Measurements from ENCODE around the gene MLANA.
A peak's percentile ranks its signal among the peaks of the same experiment; 100 is the strongest.
"Not testable (repeated sequence)": the region's sequence is repeated elsewhere in the genome, so short reads cannot be mapped to it uniquely, and the experiment has no call there.

Gene MLANA

GRCh38 chr9:5870691-5871090, 20.0 kb upstream of the MLANA start:
- DNase-seq = no peak

DNA sequence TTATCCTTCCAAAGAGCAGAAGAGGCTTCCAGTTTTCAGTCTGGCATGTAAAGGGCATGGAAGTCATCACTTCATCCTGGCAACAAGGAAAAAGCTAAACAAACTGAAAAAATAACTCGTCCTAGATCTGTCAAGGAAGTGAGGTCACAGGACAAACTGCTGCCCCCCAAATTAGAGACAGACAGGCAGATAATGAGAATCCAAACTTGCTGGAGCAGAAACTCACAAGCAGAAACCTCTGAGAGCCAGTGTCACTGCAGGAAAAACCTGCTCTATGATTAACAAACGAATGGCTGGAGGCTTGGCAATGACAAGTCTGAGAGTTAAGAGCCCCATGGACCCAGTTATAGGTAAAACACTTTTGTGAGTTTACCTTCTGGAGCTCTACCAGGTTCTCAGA, 18.9 kb upstream of the MLANA start:
- DNase-seq = no peak

DNA sequence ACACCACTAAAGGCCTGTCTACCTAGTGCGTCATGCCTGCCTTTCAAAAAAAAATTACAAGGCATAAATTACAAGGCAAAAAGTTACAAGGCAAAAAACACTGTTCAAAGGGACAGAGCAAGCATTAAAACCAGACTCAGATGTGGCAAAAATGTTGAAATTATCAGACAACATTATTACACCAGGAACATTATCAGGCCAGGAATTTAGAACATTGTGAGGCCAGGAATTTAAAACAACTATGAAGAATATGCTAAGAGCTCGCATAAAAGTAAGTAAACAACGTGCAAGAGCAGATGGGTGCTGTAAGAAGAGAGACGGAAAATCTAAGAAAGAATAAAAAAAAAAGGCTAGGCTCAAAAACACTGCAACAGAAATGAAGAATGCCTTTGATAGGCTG, 18.2 kb upstream of the MLANA start:
- DNase-seq = no peak

DNA sequence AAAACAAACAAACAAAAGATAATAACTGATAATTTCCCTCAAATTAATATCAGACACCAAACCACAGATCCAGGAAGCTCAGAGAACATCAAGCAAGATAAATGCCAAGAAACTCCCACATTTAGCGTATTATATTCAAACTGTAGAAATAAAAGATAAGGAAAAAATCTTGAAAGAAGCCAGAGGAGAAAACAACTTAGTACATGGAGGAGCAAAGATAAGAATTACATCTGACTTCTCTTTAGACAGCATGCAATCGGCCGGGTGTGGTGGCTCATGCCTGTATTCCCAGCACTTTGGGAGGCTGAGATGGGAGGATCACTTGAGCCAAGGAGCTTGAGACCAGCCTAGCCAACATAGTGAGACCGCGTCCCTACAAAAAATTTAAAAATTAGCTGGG, 17.2 kb upstream of the MLANA start:
- DNase-seq = no peak

DNA sequence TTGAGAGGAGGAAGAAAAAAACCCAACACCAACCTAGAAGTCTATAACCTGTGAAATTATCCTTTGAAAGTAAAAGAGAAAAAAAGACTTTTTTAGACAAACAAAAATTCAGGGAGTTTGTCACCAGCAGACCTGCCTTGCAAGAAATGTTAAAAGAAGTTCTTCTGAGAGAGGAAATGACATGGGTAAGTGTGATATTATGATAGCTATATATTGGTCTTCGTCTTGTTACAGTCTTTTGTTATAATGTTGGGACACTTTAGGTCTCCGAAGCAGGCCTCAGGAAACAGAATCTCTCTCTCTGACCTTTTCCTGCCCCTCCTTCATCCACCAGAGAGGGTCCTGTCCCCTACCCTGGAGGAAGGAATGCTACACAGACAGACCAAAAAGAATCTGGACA, 16.6 kb upstream of the MLANA start:
- no peak for DNase-seq

- no peak for DNase-seq
Observed at GRCh38 chr9:5876026-5876425, 14.7 kb upstream of the MLANA start.

DNA sequence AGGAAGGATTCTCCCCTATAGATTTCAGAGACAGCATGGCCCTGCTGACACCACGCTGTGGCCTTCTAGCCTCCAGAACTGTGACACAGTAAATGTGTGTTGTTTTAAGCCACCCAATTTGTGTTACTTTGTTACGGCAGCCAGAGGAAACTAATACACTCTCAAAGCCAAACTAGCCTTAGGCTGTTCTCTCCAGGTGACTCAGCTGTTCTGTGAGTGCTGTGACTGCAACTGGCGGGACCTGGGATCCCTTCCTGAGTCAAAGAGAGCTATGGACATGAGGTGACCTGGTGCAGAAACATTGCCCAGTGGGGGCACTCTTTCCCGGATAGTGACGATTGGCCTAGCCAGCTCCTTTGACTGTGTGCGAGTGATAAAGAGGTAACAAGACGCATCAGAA, 14.0 kb upstream of the MLANA start:
- DNase-seq = no peak

DNA sequence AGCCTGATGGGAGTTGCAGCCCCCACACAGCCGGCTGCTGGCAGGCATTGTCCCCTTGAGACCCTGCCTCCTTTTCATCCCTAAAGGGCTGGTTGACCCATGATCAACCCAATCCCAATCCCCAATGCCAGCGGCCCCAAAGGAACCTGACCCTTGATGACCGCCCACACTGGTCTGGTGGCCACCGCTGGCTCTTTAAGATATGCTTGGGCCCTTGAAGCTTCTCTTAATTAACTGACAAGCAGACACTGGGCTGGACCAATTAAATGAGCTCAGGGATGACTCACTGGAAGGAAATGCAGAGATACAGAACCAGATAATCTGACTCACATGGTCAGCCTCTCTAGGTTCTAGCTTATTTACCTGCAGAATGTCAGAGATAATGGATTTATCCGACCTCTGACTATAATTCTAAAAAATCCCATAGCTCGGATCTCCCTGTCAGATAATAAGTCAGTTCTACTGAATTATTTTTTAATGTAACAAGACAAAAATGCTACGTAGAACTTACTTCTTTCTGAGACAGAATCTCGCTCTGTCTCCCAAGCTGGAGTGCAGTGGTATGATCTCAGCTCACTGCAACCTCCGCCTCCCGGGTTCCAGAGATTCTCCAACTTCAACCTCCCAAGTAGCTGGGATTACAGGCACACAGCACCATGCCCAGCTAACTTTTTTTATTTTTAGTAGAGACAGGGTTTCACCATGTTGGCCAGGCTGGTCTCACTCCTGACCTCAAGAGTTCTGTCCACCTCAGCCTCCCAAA, 11.1 kb upstream of the MLANA start:
- no peak for DNase-seq

DNA sequence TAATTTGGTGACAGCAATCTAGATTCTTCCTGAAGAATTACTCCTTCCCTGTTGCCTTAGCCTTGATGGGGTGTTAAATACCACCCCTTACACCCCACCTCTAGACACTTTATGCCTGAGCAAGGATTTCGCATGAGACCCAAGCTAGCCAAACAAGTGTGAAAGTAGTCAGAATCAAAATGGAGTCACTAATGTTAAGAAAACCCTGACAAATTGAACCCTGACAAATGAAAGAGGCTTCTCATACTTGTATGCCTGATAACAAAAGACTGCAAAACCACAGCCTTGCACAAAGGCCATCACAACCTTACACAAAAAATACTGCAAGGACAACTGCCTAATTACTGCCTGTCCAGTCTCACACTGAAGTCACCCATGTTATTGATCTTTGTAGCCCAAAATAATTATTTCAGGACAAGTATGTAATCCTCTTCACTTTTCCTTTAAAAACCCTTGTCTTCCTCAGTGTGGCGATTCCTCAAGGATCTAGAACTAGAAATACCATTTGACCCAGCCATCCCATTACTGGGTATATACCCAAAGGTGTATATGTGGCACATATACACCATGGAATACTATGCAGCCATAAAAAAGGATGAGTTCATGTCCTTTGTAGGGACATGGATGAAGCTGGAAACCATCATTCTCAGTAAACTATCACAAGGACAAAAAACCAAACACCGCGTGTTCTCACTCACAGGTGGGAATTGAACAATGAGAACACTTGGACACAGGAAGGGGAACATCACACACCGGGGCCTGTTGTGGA, 8.3 kb upstream of the MLANA start:
- not testable (repeated sequence) for DNase-seq

GRCh38 chr9:5884191-5884590, 6.5 kb upstream of the MLANA start:
- DNase-seq = no peak

DNA sequence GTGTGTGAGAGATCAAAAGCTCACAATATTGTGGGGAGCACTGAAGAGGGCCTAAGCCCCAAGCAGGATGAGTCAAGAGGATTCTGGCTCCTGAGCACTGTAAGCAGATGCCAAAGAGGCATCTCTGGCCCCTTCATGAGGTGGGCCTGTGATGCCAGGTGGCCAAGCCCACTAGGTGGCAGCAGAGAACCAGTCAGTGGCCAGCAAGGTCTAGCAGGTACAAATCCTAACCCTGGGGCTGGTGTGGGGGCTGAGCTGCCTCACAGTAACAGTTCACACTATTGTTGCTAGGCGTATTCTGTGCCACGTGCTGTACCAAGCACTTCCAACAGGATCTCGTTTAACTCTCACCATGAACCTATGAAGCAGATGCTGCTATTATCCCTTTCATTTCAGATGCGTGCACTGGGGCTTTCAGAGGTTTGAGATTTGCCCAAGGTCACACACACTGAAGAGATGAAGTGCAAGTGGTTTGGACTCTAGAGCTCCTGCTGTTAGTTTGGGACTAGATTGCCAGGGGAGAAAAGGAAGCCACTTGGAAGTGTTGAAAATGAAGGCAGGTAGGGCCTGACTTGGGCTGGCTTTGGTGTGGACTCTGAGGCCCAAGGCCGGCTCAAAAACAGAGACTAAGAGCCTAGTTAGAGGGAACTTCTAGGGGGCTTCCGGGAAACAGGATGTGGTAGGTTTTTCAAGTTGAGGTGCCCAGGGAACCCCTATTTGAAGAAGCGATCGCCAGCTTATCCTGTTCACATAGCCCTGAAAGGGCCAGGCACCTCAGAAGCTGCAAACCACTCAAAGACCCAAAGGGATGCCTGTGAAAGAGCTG, 4.4 kb upstream of the MLANA start:
- peak; percentile 78 for DNase-seq

DNA sequence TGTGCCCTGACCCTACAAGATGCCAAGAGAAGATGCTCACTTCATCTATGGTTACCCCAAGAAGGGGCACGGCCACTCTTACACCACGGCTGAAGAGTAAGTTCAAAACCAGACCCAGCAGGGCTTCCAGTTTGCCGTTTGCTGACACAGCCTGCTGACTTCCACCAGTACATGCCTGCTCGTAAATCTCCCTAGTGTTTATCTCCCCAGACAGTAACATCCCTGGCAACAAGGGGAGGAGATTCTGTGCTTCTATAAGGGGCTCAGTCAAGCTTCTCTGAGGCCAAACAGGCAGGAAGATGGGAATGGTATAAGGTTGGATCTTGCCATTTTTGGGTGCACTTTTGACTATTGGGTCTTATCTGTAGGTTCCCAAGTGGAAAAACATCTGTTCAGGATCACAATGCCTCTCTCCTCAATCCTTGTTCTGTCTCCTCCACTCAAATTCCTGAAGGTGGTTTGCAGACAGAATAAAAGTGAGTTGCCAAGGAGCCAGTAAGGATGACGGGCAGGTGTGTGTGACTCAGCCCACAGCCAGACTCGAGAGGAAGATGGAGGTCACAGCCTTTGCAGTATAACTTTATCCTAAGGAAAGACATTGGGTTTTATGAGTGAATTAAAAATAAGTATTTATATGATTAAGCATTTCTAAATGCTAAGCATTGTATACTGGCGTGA, 1.9 kb downstream of the MLANA start:
- no peak for DNase-seq

- no peak for DNase-seq
Observed at GRCh38 chr9:5893134-5893505, 2.4 kb downstream of the MLANA start.

GRCh38 chr9:5893591-5894236, 3.0 kb downstream of the MLANA start:
- DNase-seq = no peak

DNA sequence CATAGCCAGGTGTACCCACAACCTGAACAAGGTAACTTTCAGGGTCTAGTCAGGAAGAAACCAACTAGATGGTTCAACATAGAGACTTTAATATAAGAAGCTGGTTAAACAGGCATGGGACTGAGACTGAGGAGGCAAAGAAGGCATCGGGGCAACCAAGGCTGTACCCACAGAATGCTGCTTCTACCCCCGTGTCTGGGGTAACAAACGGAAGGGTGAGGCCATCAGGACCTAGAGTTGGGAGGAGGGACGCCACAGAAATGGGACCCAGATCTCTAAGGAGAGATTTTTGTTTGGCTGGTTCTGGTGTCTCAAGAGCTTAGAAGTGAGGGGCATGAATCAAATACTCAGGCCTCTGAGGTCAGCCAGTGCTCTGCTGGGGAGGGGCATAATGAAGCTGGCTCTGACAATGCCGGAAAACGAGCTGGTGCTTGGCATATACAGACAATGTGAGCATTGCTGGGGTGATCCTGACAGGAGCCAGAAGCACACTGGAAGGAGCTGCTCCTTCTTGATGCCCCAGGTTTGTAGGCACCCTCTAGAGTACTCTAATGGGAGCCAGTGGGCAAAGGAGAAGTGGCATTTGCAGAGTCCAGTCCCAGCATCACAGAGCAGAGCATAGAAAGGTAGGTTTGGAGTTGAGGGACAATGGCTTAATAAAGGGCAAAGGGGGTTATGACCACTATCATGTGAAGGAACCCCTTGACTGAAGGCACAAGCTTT, 3.7 kb downstream of the MLANA start:
- no peak for DNase-seq

- no peak for DNase-seq
Observed at GRCh38 chr9:5895782-5896181, 5.1 kb downstream of the MLANA start.

- DNase-seq = no peak
Observed at GRCh38 chr9:5896863-5897262, 6.2 kb downstream of the MLANA start.

DNA sequence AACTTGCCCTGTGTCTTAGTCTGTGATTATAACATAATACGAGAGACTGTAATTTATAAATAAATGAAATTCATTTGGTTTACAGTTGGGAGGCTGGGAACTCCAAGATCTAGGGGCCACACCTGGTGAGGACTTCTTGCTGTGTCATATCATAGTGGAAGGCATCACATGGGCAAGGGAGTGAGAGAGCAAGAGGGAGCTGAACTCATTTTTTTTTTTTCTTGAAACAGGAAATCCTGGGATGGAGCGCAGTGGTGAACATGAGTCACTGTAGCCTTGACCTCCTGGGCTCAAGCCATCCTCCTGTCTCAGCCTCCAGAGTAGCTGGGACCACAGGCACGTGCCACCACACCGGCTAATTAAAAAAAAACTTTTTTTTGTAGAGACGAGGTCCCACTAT, 7.2 kb downstream of the MLANA start:
- no peak for DNase-seq

- DNase-seq = no peak
Observed at GRCh38 chr9:5899292-5899691, 8.6 kb downstream of the MLANA start.

DNA sequence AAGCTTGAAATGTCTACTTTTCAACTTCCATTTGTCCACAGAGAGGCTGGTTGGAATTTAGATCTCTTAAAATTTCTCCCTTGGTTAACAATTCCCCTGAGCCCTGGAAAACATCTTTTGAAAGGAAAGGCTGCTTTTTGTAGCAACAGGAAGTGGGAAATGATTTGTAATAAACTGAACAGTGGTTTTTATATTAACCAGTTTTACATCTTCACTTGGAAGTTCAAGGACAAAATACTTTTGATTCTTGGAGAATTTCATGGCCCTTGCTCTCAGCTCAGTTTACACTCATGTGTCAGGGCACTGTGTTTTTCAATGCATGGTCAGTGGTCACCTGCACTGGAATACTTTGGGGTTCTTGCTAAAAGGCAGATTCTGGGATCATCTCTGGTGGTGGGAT, 9.9 kb downstream of the MLANA start:
- DNase-seq = no peak

- DNase-seq = no peak
Observed at GRCh38 chr9:5902377-5902776, 11.7 kb downstream of the MLANA start.

DNA sequence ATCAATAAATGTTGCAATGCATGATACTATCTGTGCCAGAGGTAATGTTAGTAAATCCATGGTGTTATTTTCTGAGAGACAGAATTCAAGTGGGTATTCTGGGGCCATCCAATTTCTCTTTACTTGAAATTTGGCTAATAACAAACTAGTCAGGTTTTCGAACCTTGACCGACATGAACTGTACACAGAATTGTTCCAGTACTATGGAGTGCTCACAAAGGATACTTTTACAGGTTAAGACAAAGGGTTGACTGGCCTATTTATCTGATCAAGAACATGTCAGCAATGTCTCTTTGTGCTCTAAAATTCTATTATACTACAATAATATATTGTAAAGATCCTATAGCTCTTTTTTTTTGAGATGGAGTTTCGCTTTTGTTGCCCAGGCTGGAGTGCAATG, 18.2 kb downstream of the MLANA start:
- no peak for DNase-seq
